ELR (cell line): ENCODE measurements around the gene TRAK1.

Experiments used
- DNase-seq: peaks from one replicate; pipeline ENCODE4 v3.0.0-alpha.2; 2015; ENCODE audit warnings: low read depth

Gene TRAK1

GRCh38 chr3:42209917-42210316 lies 118.8 kb downstream of the TRAK1 start:
- no peak for DNase-seq

GRCh38 chr3:42210726-42211125 lies 119.6 kb downstream of the TRAK1 start:
- no peak for DNase-seq

DNA sequence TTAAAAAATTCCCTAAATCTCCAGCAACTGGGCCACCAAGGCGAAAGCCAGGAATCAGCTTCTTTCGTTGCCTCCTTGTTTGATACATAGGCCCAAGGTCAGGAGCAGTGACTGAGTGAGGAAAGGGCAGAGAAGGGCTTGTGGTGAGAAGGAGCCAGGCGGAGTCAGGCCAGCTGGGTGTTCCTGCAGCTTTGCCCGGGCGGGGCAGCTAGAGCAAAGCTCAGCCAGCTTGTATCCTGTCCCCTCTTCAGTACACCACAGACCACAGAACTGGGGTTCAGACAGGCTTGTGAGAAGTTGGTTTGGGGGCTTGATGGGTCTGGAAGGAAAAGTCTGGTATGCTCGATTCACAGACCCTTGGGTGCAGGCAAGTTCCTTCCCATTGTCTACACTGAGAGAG lies 122.3 kb downstream of the TRAK1 start:
- DNase-seq = no peak

- DNase-seq = no peak
Observed at GRCh38 chr3:42214064-42214463, 122.9 kb downstream of the TRAK1 start.

- DNase-seq = peak; percentile 63
Observed at GRCh38 chr3:42214565-42215283, 123.6 kb downstream of the TRAK1 start.

DNA sequence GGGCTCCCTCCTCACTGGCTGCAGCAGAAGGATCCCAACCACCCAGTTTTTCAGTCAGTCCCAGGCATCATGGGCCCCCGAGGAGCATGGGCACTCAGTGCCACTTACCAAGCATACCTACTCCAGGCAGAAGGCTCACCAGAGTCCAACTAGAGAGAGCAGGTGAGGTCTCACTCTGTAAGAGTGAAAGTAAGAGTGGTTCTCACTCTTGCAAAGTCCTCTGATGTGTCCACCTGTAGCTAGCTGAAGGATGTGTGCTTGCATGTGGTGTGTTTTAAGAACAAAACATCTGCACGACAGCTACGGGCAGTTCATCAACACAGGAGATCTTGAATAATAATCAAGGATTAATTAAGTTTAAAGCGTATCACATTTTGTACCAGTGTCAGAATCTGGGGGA lies 125.1 kb downstream of the TRAK1 start:
- DNase-seq = no peak

- peak; percentile 70 for DNase-seq
Observed at GRCh38 chr3:42216931-42217333, 125.8 kb downstream of the TRAK1 start.

- DNase-seq = no peak
Observed at GRCh38 chr3:42220436-42221121, 129.4 kb downstream of the TRAK1 start.

DNA sequence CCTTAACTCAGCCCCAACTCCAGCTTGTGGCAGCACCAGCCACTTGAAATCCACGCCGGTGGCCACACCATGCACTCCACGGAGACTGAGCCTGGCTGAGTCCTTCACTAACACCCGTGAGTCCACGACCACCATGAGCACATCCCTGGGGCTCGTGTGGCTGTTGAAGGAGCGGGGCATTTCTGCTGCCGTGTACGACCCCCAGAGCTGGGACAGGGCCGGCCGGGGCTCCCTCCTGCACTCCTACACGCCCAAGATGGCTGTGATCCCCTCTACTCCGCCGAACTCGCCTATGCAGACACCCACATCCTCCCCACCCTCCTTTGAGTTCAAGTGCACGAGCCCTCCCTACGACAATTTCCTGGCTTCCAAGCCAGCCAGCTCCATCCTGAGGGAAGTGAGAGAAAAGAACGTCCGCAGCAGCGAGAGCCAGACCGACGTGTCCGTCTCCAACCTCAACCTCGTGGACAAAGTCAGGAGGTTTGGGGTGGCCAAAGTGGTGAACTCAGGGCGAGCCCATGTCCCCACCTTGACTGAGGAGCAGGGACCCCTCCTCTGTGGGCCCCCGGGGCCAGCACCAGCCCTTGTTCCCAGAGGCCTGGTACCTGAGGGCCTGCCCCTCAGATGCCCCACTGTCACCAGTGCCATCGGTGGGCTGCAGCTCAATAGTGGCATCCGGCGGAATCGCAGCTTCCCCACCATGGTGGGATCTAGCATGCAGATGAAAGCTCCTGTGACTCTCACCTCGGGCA lies 132.0 kb downstream of the TRAK1 start:
- DNase-seq = no peak

DNA sequence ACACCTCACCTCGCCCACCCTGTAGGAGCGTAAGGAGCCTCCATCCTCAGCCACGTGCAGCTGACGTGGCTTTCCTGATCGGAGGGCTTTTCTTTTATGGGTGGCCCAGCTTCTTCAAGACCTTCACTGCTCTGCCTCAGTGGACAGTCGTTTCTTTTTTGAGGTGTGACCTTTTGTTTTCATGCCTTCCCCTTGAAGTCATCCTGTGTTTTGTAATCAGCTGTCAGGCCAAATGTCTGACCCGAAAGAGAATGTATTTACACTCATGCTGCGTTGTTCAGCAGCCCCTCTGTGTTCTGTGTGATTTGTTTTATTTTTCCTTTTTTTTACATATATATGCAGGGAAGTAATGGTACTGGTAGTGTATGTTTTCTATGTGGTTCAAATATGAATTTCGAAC lies 133.0 kb downstream of the TRAK1 start:
- DNase-seq = no peak

DNA sequence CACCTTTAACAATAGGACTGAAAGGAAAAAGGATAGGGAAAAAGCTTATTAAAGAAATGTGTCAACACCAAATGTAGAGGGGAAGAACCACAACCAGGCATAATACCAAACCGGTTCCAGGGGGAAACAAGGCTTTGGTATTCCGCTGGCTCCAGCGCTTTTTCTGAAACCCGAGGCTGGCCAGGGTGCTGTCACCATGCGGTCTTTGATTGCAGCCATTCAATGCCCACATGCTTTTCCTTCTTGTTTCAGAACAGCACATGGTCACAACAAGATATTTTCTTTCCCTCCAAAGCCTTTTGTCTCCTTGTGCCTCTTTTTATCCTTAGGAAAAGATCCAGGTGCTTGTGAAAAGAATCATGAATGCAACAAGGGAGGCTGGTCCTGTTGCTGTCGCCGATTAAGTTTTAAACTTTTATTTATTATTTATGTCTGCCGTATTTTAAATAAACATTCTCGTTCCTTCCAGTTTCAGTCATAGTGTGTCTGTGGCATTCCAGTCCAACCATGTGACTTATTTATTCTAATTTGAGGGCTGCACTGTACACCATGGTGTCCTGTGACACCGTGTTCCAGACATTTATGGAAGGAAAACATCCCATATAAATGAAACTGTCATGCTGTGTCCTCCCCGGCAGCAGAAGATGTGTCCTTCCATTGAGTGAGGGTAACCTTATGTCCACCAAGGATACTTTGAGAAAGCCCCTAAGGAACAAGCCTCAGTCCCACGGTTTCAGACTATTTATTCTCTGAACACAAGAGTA lies 133.7 kb downstream of the TRAK1 start:
- DNase-seq = peak; percentile 8

DNA sequence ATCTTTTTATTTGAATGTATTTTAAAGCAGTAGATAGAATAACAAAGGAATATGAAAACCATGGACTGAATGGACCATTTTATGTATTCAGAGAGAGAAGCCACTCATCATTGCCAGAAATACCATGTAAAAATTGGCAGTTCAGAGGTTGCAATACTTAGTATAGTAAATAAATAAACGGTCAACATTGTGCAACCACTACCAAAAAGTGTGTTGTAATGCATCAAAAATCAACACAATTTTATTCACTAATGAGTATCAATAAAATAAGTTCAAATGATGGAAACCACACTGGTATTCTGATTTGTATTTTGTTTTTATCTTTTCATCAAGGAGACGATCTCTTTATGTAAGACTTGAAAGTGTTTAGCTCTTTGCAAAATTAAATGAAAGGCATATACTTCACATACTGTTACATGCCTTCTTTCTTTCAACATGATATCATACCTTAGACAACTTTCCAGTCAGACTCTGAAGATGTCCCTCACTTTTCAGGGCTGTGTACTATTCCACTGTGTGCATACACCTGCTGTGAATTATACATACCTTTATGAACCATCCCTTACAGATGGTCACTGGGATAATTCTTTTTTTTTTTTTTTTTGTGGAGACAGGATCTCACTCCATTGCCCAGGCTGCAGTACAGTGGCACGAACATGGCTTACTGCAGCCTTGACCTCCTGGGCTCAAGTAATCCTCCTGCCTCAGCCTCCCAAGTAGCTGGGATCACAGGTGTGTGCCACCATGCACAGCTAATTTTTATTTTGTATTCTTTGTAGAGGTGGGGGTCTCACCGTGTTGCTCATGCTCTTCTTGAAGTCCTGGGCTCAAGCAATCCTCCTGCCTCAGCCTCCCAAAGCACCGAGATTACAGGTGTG lies 134.6 kb downstream of the TRAK1 start:
- no peak for DNase-seq

DNA sequence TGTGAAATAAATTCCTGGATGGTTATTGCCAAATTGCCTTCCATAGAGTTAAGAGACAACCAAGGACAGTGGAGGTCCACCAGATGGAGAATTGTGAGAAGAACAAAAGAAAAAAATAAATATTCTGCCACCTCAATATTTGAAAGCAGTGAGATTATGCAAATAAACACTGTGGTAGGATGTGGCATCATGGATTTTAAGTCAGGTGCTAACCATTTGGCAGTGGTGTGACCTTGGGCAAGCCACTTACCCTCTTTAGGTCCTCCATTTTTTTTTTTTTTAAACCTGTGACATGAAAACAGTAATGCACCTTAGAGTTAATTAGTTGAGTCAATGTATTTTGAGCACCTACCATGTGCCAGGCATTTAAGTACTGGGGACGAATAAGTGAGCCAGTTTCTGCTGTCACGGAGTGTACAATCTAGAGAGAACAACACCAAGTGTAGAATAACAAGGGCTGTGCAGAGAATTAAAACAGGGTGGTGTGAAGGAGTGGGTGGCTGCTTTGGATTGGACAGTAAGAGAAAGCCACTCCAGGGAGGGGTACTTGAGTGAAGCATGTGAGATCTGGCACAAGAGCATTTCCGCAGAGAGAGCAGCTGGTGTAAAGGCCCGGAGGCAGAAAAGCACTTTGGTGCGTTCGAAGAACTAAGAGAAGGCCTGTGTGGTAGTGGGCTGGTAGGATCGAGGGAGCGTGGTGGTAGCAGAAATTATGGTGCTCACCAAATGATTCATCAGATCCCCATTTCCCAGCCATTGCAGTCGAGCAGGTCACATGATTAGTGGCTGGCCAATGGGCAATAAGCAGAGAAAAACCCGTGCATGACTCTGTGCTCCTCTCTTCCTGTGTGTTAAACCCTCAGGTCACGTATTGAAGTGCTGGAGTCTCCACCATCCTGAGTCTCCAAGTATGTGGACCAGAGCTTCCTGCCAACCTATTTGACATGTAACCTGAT lies 135.6 kb downstream of the TRAK1 start:
- DNase-seq = peak; percentile 36

DNA sequence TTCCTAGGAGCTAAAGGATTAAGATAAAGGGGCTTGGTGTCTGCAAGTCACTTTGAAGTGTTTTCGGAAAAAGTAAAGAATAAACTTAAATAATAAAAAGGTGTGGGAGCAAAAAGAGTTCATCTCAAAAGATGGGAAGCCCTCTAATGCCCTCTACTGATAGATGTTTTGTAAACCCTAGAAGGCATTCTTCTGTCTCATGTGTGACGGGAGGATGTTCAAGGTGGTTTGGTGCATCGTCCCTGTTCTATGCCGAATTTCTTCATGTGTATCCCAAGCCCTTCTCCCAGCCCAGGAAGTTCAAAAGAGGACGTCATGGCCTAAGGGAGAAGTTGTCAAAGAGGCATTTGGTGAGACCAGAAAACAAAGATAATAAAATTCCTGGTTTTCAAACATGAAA lies 137.6 kb downstream of the TRAK1 start:
- DNase-seq = peak; percentile 56

DNA sequence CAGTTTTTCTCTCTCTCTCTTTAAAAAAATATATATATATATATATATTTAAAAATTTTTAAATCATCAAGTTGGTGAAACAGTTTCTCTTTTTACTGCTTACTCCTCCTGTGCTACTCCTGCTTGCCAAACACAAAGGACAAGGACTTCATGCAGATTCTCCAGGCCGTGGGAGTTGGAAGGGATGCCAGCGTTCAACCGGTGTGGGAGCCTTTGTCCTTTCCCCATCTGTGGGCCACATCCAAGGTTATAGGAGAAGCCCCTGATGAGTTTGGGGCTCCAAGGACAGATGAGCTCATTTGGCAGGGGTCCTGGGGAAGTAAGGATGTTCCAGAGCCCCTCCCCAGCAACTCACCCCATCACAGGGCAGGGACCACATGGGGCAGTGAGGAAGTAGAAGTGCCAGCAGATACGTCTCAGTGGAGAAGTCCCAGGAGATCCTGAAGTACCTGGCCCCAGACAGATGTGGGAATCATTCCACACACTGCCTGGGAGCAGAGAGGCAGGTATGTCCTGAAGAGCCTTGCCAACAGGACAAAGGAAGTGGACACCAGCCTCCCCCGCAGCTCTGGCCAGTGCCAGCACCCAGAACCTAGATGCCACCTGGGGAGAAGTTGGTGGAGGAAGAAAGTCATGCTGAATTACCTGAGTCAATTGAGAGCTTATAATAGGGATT lies 138.2 kb downstream of the TRAK1 start:
- DNase-seq = no peak

- DNase-seq = peak; percentile 73
Observed at GRCh38 chr3:42229942-42230688, 139.0 kb downstream of the TRAK1 start.

DNA sequence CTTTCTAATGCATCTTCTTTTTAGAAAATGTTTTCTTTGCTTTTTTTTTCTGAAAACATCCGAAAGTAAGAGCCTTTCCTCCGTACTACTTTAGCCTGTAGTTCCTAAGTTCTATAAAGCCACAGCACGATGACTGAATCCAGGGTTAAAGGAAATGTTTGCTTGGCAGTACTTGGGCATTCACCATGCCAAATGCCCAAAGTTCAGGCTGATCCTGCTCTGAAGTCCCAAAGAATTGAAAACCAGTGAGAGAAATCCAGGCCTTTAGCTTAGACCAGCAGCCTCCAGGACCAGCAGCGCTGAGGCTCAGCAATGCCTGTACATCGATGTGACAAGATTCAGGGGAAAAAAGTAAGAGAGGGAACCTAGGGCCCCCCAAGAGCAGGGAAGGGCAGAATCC lies 139.7 kb downstream of the TRAK1 start:
- DNase-seq = no peak

DNA sequence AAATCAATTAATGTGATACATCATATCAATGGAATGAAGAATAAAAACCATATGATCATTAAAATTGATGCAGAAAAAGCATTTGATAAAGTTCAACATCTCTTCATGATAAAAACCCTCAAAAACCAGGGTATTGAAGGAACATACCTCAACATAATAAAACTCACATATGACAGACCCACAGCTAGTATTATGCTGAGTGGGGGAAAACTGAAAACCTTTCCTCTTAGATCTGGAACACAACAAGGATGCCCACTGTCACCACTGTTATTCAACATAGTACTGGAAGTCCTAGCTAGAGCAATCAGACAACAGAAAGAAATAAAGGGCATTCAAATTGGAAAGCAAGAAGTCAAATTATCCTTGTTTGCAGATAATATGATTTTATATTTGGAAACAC lies 144.4 kb downstream of the TRAK1 start:
- DNase-seq = no peak

DNA sequence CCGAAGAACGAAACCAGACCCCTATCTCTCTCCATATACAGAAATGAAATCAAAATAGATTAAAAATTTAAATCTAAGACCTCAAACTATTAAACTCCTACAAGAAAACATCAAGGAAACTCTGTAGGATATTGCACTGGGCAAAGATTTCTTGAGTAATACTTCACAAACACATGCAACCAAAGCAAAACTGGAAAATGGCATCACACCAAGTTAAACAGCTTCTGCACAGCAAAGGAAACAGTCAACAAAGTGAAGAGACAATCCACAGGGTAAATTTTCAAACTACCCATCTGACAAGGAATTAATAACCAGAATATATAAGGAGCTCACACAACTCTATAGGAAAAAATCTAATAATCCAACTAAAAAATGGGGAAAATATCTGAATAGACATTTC lies 145.5 kb downstream of the TRAK1 start:
- DNase-seq = no peak
